ENCODE data around the gene HNRNPC.

- no peak for TF ChIP-seq CTCF (conservative IDR thresholded peaks at IDR 0.05; ENCODE audit: low read length)
- no peak for TF ChIP-seq EZH2phosphoT487 (IDR thresholded peaks at IDR 0.05; ENCODE audit: borderline replicate concordance, low read depth, low read length)
Observed at GRCh38 chr14:21169573-21169972, 99.7 kb downstream of the HNRNPC start.

All from OCI-LY7 (cell line).